Mucosa of rectum (tissue), 2 donors: ENCODE measurements around the gene LTO1.

Experiments used
- H3K27ac ChIP-seq, 2 donors: one replicate each; pipeline ENCODE4 v1.7.0; 2013; ENCODE audit warnings: inconsistent platforms in 2 of 2, low read depth in 2 of 2, low read length in 2 of 2
- H3K27me3 ChIP-seq, 2 donors: one replicate each; pipeline ENCODE4 v1.7.0; 2013; ENCODE audit warnings: low read length in 2 of 2; ENCODE audit not compliant: control insufficient read depth in 2 of 2, insufficient read depth in 2 of 2
- H3K36me3 ChIP-seq, 2 donors: one replicate each; pipeline ENCODE4 v1.7.0; 2013; ENCODE audit warnings: low read length in 2 of 2; ENCODE audit not compliant: control insufficient read depth in 2 of 2, insufficient read depth in 2 of 2
- H3K4me1 ChIP-seq, 2 donors: one replicate each; pipeline ENCODE4 v1.7.0; 2013; ENCODE audit warnings: low read length in 2 of 2, mild to moderate bottlenecking in 1 of 2; ENCODE audit not compliant: control insufficient read depth in 2 of 2, insufficient read depth in 2 of 2
- H3K4me3 ChIP-seq, 2 donors: one replicate each; pipeline ENCODE4 v1.7.0; 2013; ENCODE audit warnings: low read length in 2 of 2
- H3K9ac ChIP-seq, 2 donors: one replicate each; pipeline ENCODE4 v1.7.0; 2013; ENCODE audit warnings: low read length in 2 of 2, low read depth in 1 of 2, mild to moderate bottlenecking in 1 of 2
- H3K9me3 ChIP-seq, 2 donors: one replicate each; pipeline ENCODE4 v1.7.0; 2013; ENCODE audit warnings: low read length in 2 of 2; ENCODE audit not compliant: control insufficient read depth in 2 of 2
- donor health status: healthy.
- donor health status: Normal muscosa, but diverticular disease.

The LTO1 gene

GRCh38 chr11:69640260-69640994 lies 34.7 kb downstream of the LTO1 start:
- H3K27me3 ChIP-seq, result peaks cover 3 to 12% of the 10 kb centered on the region in 2 donors
- H3K4me3 ChIP-seq, result peak overlapping the region; percentile 61 to 96
- peak overlapping the region in 1 of 2 donors; percentile 77 for H3K27ac ChIP-seq
- peak overlapping the region in 1 of 2 donors; percentile 69 for H3K9ac ChIP-seq
- no peaks in the 10 kb centered on the region for H3K9me3 ChIP-seq
- H3K36me3 ChIP-seq, result peaks cover 0 to under 1% of the 10 kb centered on the region in 2 donors
- peaks cover 51 to 56% of the 10 kb centered on the region in 2 donors for H3K4me1 ChIP-seq

DNA sequence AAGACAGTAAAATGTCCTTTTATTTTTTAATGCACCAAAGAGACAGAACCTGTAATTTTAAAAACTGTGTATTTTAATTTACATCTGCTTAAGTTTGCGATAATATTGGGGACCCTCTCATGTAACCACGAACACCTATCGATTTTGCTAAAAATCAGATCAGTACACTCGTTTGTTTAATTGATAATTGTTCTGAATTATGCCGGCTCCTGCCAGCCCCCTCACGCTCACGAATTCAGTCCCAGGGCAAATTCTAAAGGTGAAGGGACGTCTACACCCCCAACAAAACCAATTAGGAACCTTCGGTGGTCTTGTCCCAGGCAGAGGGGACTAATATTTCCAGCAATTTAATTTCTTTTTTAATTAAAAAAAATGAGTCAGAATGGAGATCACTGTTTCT lies 35.3 kb downstream of the LTO1 start:
- no peak overlapping the region for H3K9ac ChIP-seq
- peaks cover 48 to 56% of the 10 kb centered on the region in 2 donors for H3K4me1 ChIP-seq
- peaks cover 3 to 12% of the 10 kb centered on the region in 2 donors for H3K27me3 ChIP-seq
- H3K9me3 ChIP-seq, result no peaks in the 10 kb centered on the region
- peak overlapping the region; percentile 61 to 96 for H3K4me3 ChIP-seq
- no peaks in the 10 kb centered on the region for H3K36me3 ChIP-seq
- no peak overlapping the region for H3K27ac ChIP-seq

- Histone ChIP-seq H3K27ac (peak overlapping the region; percentile 71 to 77), H3K4me1 (peaks cover 40 to 53% of the 10 kb centered on the region in 2 donors), H3K4me3 (peak overlapping the region; percentile 61 to 62), H3K36me3 (no peaks in the 10 kb centered on the region), H3K27me3 (peaks cover 3 to 12% of the 10 kb centered on the region in 2 donors), H3K9me3 (no peaks in the 10 kb centered on the region), H3K9ac (peak overlapping the region in 1 of 2 donors; percentile 51)
Measured at GRCh38 chr11:69638941-69639681, 36.0 kb downstream of the LTO1 start.

GRCh38 chr11:69637941-69638871 lies 36.9 kb downstream of the LTO1 start:
- H3K4me1 ChIP-seq, result peaks cover 33 to 46% of the 10 kb centered on the region in 2 donors
- no peaks in the 10 kb centered on the region for H3K36me3 ChIP-seq
- H3K9me3 ChIP-seq, result no peaks in the 10 kb centered on the region
- peak overlapping the region; percentile 61 for H3K4me3 ChIP-seq
- H3K27ac ChIP-seq, result peak overlapping the region; percentile 71 to 77
- H3K27me3 ChIP-seq, result peaks cover 3 to 12% of the 10 kb centered on the region in 2 donors
- H3K9ac ChIP-seq, result peak overlapping the region; percentile 47 to 51

DNA sequence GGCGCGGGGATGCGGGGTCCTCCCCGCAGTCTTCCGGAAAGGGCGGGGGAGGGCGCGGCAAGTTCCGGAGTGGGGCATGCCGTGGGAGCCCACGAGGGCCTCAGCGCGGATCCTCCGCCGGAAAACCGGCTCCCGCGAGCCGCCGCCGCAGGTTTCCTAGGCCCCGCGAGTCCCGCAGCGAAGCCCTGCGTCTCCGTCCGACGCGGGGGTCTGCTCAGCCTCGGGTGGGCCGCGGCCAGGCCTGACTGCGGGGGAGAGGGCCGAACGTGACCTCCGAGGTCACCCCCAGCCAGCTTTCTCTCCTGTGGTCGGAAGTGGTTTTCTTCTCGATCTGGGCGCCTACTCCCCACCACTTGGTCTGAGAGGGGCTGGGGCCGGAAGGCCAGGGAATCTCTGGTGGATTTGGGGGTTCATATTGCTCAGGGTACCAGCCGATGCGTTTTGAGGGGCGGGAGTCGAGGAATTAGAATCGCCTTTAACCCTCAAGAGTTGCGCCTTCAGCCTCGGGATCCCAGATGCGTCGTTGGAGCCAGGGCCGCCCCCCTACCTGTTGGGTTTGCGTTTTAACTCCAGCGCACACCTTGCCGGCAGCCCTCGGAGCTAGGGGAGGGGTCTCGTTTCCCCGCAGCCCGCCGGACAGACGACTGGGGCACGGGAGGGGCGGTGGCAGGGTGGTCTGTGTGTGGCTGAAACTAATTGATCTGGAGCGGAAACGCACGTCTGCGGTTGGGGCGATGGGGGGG lies 37.8 kb downstream of the LTO1 start:
- Histone ChIP-seq H3K4me1 (peaks cover 33 to 46% of the 10 kb centered on the region in 2 donors), H3K27me3 (peaks cover 3 to 12% of the 10 kb centered on the region in 2 donors)

DNA sequence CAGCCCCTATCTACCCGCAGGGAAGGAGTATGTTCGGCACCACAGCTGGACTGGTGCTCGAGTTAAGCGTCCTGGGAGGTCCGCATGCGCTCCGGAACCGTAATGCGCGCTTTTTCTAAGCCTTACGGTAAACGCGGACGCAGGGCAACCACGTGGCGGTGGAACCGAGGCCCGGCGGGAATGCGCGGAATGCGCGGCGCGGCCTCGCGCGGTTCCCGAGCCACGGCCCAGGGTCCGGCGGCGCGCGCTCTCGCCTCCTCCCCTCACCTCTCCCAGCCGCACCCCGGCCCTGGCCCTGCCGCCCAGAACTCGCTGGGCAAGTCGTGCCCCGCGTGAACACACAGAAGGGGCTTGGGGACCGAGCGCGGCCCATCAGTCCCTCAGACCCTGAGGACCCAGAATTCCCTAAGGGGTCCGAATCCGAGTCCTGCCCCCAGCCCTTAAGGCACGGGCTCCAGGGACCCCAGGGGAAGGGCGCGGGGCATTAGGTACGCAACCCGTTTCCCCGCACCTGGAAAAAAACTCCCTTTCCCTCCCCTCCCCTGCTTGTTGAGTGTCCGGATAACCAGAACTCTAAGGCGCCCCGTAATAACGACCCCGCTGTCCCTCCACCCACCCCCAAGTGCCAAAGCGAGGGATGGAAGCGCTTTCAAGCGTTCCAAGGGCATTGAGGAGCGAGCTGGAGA lies 38.5 kb downstream of the LTO1 start:
- Histone ChIP-seq H3K4me3 (peak overlapping the region; percentile 61 to 66), H3K9ac (peak overlapping the region; percentile 38 to 51), H3K27me3 (peaks cover 3 to 12% of the 10 kb centered on the region in 2 donors), H3K36me3 (no peaks in the 10 kb centered on the region), H3K27ac (peak overlapping the region in 1 of 2 donors; percentile 23), H3K4me1 (peaks cover 33 to 46% of the 10 kb centered on the region in 2 donors), H3K9me3 (no peaks in the 10 kb centered on the region)

More for the DNA sequence above, 37.8 kb downstream of the LTO1 start:
- Histone ChIP-seq H3K9ac (peak overlapping the region; percentile 41 to 51), H3K4me3 (peak overlapping the region; percentile 61), H3K27ac (peak overlapping the region in 1 of 2 donors; percentile 71), H3K36me3 (no peaks in the 10 kb centered on the region), H3K9me3 (no peaks in the 10 kb centered on the region)

DNA sequence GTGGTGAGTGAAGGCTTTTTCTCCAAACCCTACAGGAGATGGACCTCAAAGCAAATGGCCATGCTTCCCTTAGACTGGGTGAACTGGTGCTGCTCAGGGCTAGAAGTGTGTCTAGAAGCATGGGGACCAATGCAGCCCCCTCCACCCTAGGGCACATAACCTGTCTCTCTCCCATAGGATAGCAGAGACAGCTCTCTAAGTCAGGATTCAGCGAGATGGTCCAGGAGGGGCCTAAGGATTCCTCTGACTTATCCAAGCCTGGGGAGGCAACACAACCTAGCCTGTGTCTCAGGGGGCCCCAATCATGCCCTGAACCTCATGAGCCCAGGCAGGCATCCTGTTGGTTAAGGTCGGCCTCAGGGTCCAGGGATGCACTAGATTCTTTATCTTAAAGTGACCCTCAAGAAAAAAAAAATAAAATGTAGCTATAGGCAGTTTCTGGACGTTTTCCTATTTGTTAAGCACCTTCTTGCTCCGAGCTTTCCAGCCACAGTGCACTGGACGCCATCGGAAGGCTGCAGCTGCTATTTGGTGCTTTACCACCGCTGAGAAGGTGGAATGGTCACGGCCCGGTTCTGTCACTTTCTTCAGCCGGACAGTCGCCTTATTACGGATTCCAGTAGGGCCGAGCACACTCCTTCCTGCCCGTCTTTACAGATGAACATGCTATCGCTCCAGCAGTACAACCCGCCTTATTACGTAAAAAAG lies 39.2 kb downstream of the LTO1 start:
- H3K4me1 ChIP-seq, result peaks cover 33 to 41% of the 10 kb centered on the region in 2 donors
- peaks cover 3 to 12% of the 10 kb centered on the region in 2 donors for H3K27me3 ChIP-seq
- no peak overlapping the region for H3K27ac ChIP-seq

DNA sequence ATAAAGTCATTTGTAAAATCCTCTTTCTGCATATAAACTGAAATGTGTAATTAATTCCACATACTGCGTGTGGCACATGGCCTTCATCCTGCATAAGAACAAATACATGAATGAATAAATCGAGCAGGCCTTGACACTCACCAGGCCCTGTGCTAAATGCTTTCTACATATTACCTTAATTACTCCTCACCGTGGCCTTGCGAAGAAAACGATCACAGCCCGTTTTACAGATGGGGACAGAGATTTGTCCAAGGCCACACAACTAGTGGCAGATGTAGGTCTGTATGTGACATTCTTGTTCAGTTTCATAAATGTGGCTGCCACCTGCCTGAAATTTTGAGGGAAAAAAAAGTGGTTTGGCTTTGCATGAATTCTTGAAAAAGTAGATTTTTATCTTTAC lies 40.0 kb downstream of the LTO1 start:
- Histone ChIP-seq H3K27me3 (peaks cover 3 to 12% of the 10 kb centered on the region in 2 donors), H3K4me3 (no peak overlapping the region)

More for the DNA sequence above, 39.2 kb downstream of the LTO1 start:
- H3K36me3 ChIP-seq, result no peaks in the 10 kb centered on the region
- H3K9me3 ChIP-seq, result no peaks in the 10 kb centered on the region
- H3K4me3 ChIP-seq, result peak overlapping the region in 1 of 2 donors; percentile 66
- peak overlapping the region in 1 of 2 donors; percentile 38 for H3K9ac ChIP-seq

More for the DNA sequence above, 40.0 kb downstream of the LTO1 start:
- Histone ChIP-seq H3K4me1 (peaks cover 30 to 35% of the 10 kb centered on the region in 2 donors), H3K9ac (no peak overlapping the region), H3K9me3 (no peaks in the 10 kb centered on the region), H3K36me3 (no peaks in the 10 kb centered on the region), H3K27ac (no peak overlapping the region)
